Measurements from ENCODE around the gene PTAFR. TPM values are rescaled to one million over a fixed set of nuclear protein-coding genes. Genes with fewer than 3 reads are reported as not detected.

PTAFR gene
- total RNA-seq, 4 donors from 2014 or later = 2.7 to 10.2 (median 6.8) TPM

GRCh38 chr1:28194326-28195035 lies 18.0 kb upstream of the PTAFR start:
- TF ChIP-seq POLR2A (IDR thresholded peaks at IDR 0.05) (no peak), CTCF (IDR thresholded peaks at IDR 0.05) (no peak)
- WGBS, 2 donors = 63 to 68% methylated on average over 8 of the region's 8 CpGs
- intact Hi-C loops (cut with DNase I; ENCODE audit: low total_unique reads) = no loop called here
- peak in 1 of 2 donors; percentile 58 for DNase-seq (ENCODE audit: low spot score in 2 of 2)
- no peak overlapping the region for H3K4me3 ChIP-seq (ENCODE audit: low read depth, poor library complexity, severe bottlenecking)

GRCh38 chr1:28193701-28194161 lies 17.2 kb upstream of the PTAFR start:
- whole genome bisulfite sequencing, 2 donors = 36 to 54% methylated on average over 8 of the region's 8 CpGs
- intact Hi-C loops (cut with DNase I; ENCODE audit: low total_unique reads) = no loop called here
- TF ChIP-seq POLR2A (IDR thresholded peaks at IDR 0.05) = no peak
- peak; percentile 36 to 68 for DNase-seq (ENCODE audit: low spot score in 2 of 2)
- H3K4me3 ChIP-seq (ENCODE audit: low read depth, poor library complexity, severe bottlenecking) = no peak overlapping the region

- H3K4me3 ChIP-seq (ENCODE audit: low read depth, poor library complexity, severe bottlenecking) = no peak overlapping the region
- intact Hi-C loops (cut with DNase I; ENCODE audit: low total_unique reads) = no loop called here
- TF ChIP-seq POLR2A (IDR thresholded peaks at IDR 0.05) = no peak
- WGBS, 2 donors = 70 to 78% methylated on average over 12 of the region's 12 CpGs
- peak in 1 of 2 donors; percentile 65 for DNase-seq (ENCODE audit: low spot score in 2 of 2)
These were observed 14.6 kb upstream of the PTAFR start for GRCh38 chr1:28190996-28191645.

GRCh38 chr1:28190337-28190979 lies 14.0 kb upstream of the PTAFR start:
- TF ChIP-seq POLR2A (IDR thresholded peaks at IDR 0.05) (no peak), CTCF (IDR thresholded peaks at IDR 0.05) (no peak)
- 64 to 75% methylated on average over 3 of the region's 3 CpGs for WGBS, 2 donors
- H3K4me3 ChIP-seq (ENCODE audit: low read depth, poor library complexity, severe bottlenecking) = no peak overlapping the region
- intact Hi-C loops (cut with DNase I; ENCODE audit: low total_unique reads) = no loop called here
- DNase-seq (ENCODE audit: low spot score in 2 of 2) = peak in 1 of 2 donors; percentile 31

- DNase-seq (ENCODE audit: low spot score in 2 of 2) = no peak
- WGBS, 2 donors = 90 to 91% methylated on average over 1 of the region's 1 CpG
- no peak for TF ChIP-seq CTCF (IDR thresholded peaks at IDR 0.05)
- TF ChIP-seq POLR2A (IDR thresholded peaks at IDR 0.05) = no peak
- H3K4me3 ChIP-seq (ENCODE audit: low read depth, poor library complexity, severe bottlenecking) = no peak overlapping the region
- intact Hi-C loops (cut with DNase I; ENCODE audit: low total_unique reads) = no loop called here
These were observed 8.6 kb upstream of the PTAFR start for GRCh38 chr1:28185071-28185470.

- no peak for DNase-seq (ENCODE audit: low spot score in 2 of 2)
- no peak overlapping the region for H3K4me3 ChIP-seq (ENCODE audit: low read depth, poor library complexity, severe bottlenecking)
- TF ChIP-seq POLR2A (IDR thresholded peaks at IDR 0.05) (no peak), CTCF (IDR thresholded peaks at IDR 0.05) (no peak)
- intact Hi-C loops (cut with DNase I; ENCODE audit: low total_unique reads) = no loop called here
- 69% methylated on average over 12 of the region's 12 CpGs for WGBS, 2 donors
These were observed 4.1 kb upstream of the PTAFR start for GRCh38 chr1:28180306-28181305.

Data from lower leg skin (tissue), 4 donors.